ENCODE data around the gene CYTL1. TPM values are rescaled to one million over a fixed set of nuclear protein-coding genes. Genes with fewer than 3 reads are reported as not detected.

The CYTL1 gene
- polyA plus RNA-seq, 2 donors, result 0.57 to 1.6 TPM

DNA sequence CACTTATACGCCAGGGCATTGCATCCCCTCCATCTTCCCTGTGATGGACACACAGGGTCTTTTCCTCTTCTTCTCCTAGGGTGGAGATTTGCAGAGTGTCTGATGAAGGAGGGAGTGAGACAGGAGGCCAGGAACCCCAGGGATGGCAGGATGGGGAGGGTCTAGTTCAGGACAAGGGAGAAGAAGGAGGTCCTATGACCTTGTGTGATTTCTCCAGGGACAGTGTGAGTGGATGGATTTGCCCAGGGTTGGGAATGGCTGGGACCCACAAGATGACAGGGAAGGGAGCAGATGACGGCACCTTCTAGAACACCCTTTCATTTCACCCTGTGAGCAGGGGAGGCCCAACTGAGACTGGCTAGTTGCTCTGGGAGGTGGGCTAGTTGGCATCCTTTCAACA is 34.2 kb downstream of the CYTL1 start:
- 92 to 95% methylated on average over 2 of the region's 2 CpGs for WGBS, 2 donors
- Histone ChIP-seq H3K4me1 (ENCODE audit: control insufficient read depth in 2 of 2, insufficient read depth in 2 of 2, low read length in 1 of 2) (no peaks in the 10 kb centered on the region), H3K27me3 (ENCODE audit: control insufficient read depth in 1 of 2, insufficient read depth in 2 of 2, low read length in 2 of 2) (no peaks in the 10 kb centered on the region), H3K27ac (ENCODE audit: low read depth in 2 of 2, low read length in 1 of 2) (no peak overlapping the region), H3K4me3 (ENCODE audit: low read depth in 1 of 2, low read length in 2 of 2) (no peak overlapping the region), H3K9me3 (ENCODE audit: control insufficient read depth in 2 of 2, insufficient read depth in 1 of 2, low read depth in 1 of 2, low read length in 1 of 2) (no peaks in the 10 kb centered on the region), H3K36me3 (ENCODE audit: control insufficient read depth in 2 of 2, insufficient read depth in 2 of 2, low read length in 1 of 2) (no peaks in the 10 kb centered on the region)

- Histone ChIP-seq H3K4me3 (ENCODE audit: low read depth in 1 of 2, low read length in 2 of 2) (no peak overlapping the region), H3K9me3 (ENCODE audit: control insufficient read depth in 2 of 2, insufficient read depth in 1 of 2, low read depth in 1 of 2, low read length in 1 of 2) (no peaks in the 10 kb centered on the region), H3K27ac (ENCODE audit: low read depth in 2 of 2, low read length in 1 of 2) (no peak overlapping the region), H3K4me1 (ENCODE audit: control insufficient read depth in 2 of 2, insufficient read depth in 2 of 2, low read length in 1 of 2) (no peaks in the 10 kb centered on the region), H3K36me3 (ENCODE audit: control insufficient read depth in 2 of 2, insufficient read depth in 2 of 2, low read length in 1 of 2) (no peaks in the 10 kb centered on the region), H3K27me3 (ENCODE audit: control insufficient read depth in 1 of 2, insufficient read depth in 2 of 2, low read length in 2 of 2) (no peaks in the 10 kb centered on the region)
- WGBS, 2 donors, result 59 to 66% methylated on average over 2 of the region's 2 CpGs
Measured at GRCh38 chr4:4984186-4984585, 35.1 kb downstream of the CYTL1 start.

DNA sequence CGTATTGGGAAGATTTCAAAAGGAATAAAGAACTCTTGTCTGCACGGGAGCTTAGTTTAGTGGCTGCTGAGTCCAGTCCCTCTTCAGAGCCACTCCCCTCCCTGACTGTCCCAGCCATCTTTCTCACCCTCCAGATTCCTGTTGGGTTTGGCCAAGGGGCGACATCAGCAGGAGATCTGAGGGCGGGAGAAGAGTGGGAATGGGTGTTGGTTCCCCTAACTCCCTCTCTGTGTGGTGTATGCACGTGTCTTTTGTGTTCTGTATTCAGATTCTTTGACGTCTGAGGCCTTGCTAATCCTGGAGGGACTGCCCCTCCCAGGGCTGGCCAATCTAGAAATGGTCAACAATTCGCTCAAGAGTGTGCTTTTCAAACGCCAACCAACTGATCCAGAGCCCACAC is 37.4 kb downstream of the CYTL1 start:
- 56 to 61% methylated on average over 8 of the region's 8 CpGs for WGBS, 2 donors
- Histone ChIP-seq H3K9me3 (ENCODE audit: control insufficient read depth in 2 of 2, insufficient read depth in 1 of 2, low read depth in 1 of 2, low read length in 1 of 2) (no peaks in the 10 kb centered on the region), H3K4me3 (ENCODE audit: low read depth in 1 of 2, low read length in 2 of 2) (no peak overlapping the region), H3K27me3 (ENCODE audit: control insufficient read depth in 1 of 2, insufficient read depth in 2 of 2, low read length in 2 of 2) (no peaks in the 10 kb centered on the region), H3K36me3 (ENCODE audit: control insufficient read depth in 2 of 2, insufficient read depth in 2 of 2, low read length in 1 of 2) (no peaks in the 10 kb centered on the region), H3K4me1 (ENCODE audit: control insufficient read depth in 2 of 2, insufficient read depth in 2 of 2, low read length in 1 of 2) (no peaks in the 10 kb centered on the region), H3K27ac (ENCODE audit: low read depth in 2 of 2, low read length in 1 of 2) (no peak overlapping the region)

DNA sequence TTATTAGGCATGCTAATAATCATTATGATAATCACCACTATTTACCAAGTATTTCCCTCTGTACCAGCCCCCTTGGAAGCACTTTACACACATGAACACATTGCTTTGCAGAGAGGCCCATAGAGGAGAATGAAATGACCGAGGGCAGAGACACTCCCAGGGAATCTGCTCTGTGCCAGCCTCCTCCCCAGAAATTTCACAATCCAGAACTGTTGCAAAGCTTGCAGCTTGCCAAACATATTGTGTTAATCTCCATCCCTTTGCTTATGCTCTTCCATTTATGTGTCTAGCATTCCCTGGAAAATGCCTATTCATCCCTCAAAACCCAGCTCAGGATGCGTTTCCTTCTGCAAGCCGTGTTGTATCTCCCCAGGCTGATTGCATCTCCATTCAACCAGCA is 37.8 kb downstream of the CYTL1 start:
- Histone ChIP-seq H3K27me3 (ENCODE audit: control insufficient read depth in 1 of 2, insufficient read depth in 2 of 2, low read length in 2 of 2) (no peaks in the 10 kb centered on the region), H3K27ac (ENCODE audit: low read depth in 2 of 2, low read length in 1 of 2) (no peak overlapping the region), H3K4me1 (ENCODE audit: control insufficient read depth in 2 of 2, insufficient read depth in 2 of 2, low read length in 1 of 2) (no peaks in the 10 kb centered on the region), H3K36me3 (ENCODE audit: control insufficient read depth in 2 of 2, insufficient read depth in 2 of 2, low read length in 1 of 2) (no peaks in the 10 kb centered on the region), H3K4me3 (ENCODE audit: low read depth in 1 of 2, low read length in 2 of 2) (no peak overlapping the region), H3K9me3 (ENCODE audit: control insufficient read depth in 2 of 2, insufficient read depth in 1 of 2, low read depth in 1 of 2, low read length in 1 of 2) (no peaks in the 10 kb centered on the region)
- 54 to 67% methylated on average over 3 of the region's 3 CpGs for WGBS, 2 donors

DNA sequence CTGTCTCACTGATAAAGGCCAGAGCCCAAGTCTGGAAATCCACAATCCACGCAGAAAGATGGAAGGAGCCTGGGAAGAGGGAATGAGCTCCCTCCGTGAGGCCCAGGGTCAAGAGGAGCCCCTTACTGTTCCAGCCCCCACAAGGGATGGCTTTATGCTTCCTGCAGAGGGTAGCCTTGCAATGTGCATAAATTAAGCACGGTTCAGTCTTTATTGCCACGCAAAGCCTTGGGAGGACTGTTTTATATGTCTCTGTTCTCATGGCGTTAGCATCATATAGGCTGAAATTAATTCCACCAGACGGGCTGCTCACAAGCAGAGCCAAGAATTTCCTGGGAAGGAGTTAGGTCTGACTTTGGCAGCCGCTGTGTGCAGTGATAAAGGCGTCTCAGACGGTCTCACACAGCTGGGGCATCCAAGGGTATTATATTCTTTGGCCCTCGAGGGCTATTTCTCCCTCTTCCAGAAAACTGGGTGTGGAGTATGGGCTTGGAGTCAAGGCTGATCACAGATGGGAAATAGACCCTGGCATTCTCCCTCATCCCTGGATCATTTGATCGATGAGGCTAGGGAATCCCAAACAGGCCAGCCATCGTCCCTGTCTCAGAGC is 38.5 kb downstream of the CYTL1 start:
- H3K27ac ChIP-seq (ENCODE audit: low read depth in 2 of 2, low read length in 1 of 2), result no peak overlapping the region
- H3K4me1 ChIP-seq (ENCODE audit: control insufficient read depth in 2 of 2, insufficient read depth in 2 of 2, low read length in 1 of 2), result no peaks in the 10 kb centered on the region

DNA sequence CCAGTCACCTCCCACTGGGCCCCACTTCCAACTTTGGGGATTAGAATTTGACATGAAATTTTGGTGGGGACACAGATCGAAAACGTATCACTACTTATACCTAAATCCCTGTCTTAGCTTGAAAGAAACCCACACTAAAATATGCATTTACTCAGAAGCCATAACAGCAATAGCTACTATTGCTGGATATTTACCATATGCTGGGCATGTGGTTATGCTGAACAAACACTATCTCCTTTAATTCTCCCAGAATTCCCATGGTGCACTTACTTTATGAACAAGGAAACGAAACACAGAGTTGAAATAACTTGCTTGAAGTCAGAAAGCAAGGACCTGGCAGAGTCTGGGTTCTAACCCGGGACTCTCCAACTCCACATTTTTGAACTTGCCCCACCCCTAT is 39.3 kb downstream of the CYTL1 start:
- H3K27me3 ChIP-seq (ENCODE audit: control insufficient read depth in 1 of 2, insufficient read depth in 2 of 2, low read length in 2 of 2), result no peaks in the 10 kb centered on the region
- no peaks in the 10 kb centered on the region for H3K36me3 ChIP-seq (ENCODE audit: control insufficient read depth in 2 of 2, insufficient read depth in 2 of 2, low read length in 1 of 2)
- H3K4me1 ChIP-seq (ENCODE audit: control insufficient read depth in 2 of 2, insufficient read depth in 2 of 2, low read length in 1 of 2), result no peaks in the 10 kb centered on the region
- H3K9me3 ChIP-seq (ENCODE audit: control insufficient read depth in 2 of 2, insufficient read depth in 1 of 2, low read depth in 1 of 2, low read length in 1 of 2), result peaks cover 0 to 1% of the 10 kb centered on the region in 2 donors
- H3K27ac ChIP-seq (ENCODE audit: low read depth in 2 of 2, low read length in 1 of 2), result no peak overlapping the region
- H3K4me3 ChIP-seq (ENCODE audit: low read depth in 1 of 2, low read length in 2 of 2), result no peak overlapping the region
- 80 to 84% methylated on average over 4 of the region's 4 CpGs for WGBS, 2 donors

More for the DNA sequence above, 38.5 kb downstream of the CYTL1 start:
- no peaks in the 10 kb centered on the region for H3K36me3 ChIP-seq (ENCODE audit: control insufficient read depth in 2 of 2, insufficient read depth in 2 of 2, low read length in 1 of 2)
- H3K4me3 ChIP-seq (ENCODE audit: low read depth in 1 of 2, low read length in 2 of 2), result no peak overlapping the region
- no peaks in the 10 kb centered on the region for H3K27me3 ChIP-seq (ENCODE audit: control insufficient read depth in 1 of 2, insufficient read depth in 2 of 2, low read length in 2 of 2)
- WGBS, 2 donors, result 64 to 71% methylated on average over 12 of the region's 12 CpGs
- no peaks in the 10 kb centered on the region for H3K9me3 ChIP-seq (ENCODE audit: control insufficient read depth in 2 of 2, insufficient read depth in 1 of 2, low read depth in 1 of 2, low read length in 1 of 2)

- no peak overlapping the region for H3K27ac ChIP-seq (ENCODE audit: low read depth in 2 of 2, low read length in 1 of 2)
- no peaks in the 10 kb centered on the region for H3K27me3 ChIP-seq (ENCODE audit: control insufficient read depth in 1 of 2, insufficient read depth in 2 of 2, low read length in 2 of 2)
- WGBS, 2 donors, result 85 to 93% methylated on average over 3 of the region's 3 CpGs
- H3K4me1 ChIP-seq (ENCODE audit: control insufficient read depth in 2 of 2, insufficient read depth in 2 of 2, low read length in 1 of 2), result no peaks in the 10 kb centered on the region
- no peak overlapping the region for H3K4me3 ChIP-seq (ENCODE audit: low read depth in 1 of 2, low read length in 2 of 2)
- H3K36me3 ChIP-seq (ENCODE audit: control insufficient read depth in 2 of 2, insufficient read depth in 2 of 2, low read length in 1 of 2), result no peaks in the 10 kb centered on the region
- peaks cover 2 to 6% of the 10 kb centered on the region in 2 donors for H3K9me3 ChIP-seq (ENCODE audit: control insufficient read depth in 2 of 2, insufficient read depth in 1 of 2, low read depth in 1 of 2, low read length in 1 of 2)
Measured at GRCh38 chr4:4974727-4975126, 44.5 kb downstream of the CYTL1 start.

DNA sequence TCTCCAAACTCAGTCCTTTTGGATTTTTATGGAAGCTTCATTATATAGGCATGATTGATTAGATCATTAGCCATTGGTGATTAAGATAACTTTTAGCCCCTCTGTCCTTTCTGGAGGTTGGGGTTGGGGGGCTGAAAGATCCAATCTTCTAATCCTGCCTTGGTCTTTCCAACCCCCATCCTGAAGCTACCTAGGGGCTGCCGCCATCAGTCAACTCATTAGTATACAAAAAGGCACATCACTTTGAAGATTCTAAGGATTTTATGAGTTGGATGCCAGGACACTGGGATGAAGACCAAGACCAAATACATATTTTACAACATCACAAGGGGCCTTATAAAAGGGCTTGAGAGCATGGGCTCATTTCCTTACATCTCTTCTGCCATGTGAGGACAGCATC is 47.5 kb downstream of the CYTL1 start:
- Histone ChIP-seq H3K9me3 (ENCODE audit: control insufficient read depth in 2 of 2, insufficient read depth in 1 of 2, low read depth in 1 of 2, low read length in 1 of 2) (peaks cover 2 to 6% of the 10 kb centered on the region in 2 donors), H3K36me3 (ENCODE audit: control insufficient read depth in 2 of 2, insufficient read depth in 2 of 2, low read length in 1 of 2) (no peaks in the 10 kb centered on the region), H3K27me3 (ENCODE audit: control insufficient read depth in 1 of 2, insufficient read depth in 2 of 2, low read length in 2 of 2) (no peaks in the 10 kb centered on the region), H3K27ac (ENCODE audit: low read depth in 2 of 2, low read length in 1 of 2) (no peak overlapping the region), H3K4me1 (ENCODE audit: control insufficient read depth in 2 of 2, insufficient read depth in 2 of 2, low read length in 1 of 2) (peaks cover 0 to 3% of the 10 kb centered on the region in 2 donors), H3K4me3 (ENCODE audit: low read depth in 1 of 2, low read length in 2 of 2) (no peak overlapping the region)
- 86 to 93% methylated on average over 1 of the region's 1 CpG for WGBS, 2 donors

DNA sequence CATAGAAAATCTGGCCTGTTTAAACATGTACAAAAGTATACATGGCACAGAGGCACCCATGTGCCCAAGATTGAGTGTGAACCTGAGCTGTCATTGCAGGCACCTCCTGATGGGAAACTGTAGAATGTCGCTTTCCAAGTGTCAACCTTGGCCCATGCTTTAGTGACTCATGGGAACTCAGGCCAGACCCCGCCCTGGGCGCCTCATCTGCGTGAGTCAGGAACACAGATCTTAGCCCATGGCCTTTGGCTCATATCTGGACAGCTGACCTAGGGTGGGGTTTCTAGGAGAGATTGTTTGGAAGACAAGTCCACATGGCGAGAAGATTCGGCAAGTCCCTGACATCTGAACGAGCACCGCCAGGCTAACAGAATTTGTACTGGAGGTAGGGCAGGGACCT is 50.0 kb downstream of the CYTL1 start:
- H3K9me3 ChIP-seq (ENCODE audit: control insufficient read depth in 2 of 2, insufficient read depth in 1 of 2, low read depth in 1 of 2, low read length in 1 of 2), result no peaks in the 10 kb centered on the region
- WGBS, 2 donors, result 62 to 66% methylated on average over 8 of the region's 8 CpGs
- no peaks in the 10 kb centered on the region for H3K27me3 ChIP-seq (ENCODE audit: control insufficient read depth in 1 of 2, insufficient read depth in 2 of 2, low read length in 2 of 2)
- H3K36me3 ChIP-seq (ENCODE audit: control insufficient read depth in 2 of 2, insufficient read depth in 2 of 2, low read length in 1 of 2), result no peaks in the 10 kb centered on the region
- no peak overlapping the region for H3K4me3 ChIP-seq (ENCODE audit: low read depth in 1 of 2, low read length in 2 of 2)
- H3K27ac ChIP-seq (ENCODE audit: low read depth in 2 of 2, low read length in 1 of 2), result no peak overlapping the region
- peaks cover 0 to 3% of the 10 kb centered on the region in 2 donors for H3K4me1 ChIP-seq (ENCODE audit: control insufficient read depth in 2 of 2, insufficient read depth in 2 of 2, low read length in 1 of 2)

GRCh38 chr4:4968161-4968725 is 51.0 kb downstream of the CYTL1 start:
- H3K36me3 ChIP-seq (ENCODE audit: control insufficient read depth in 2 of 2, insufficient read depth in 2 of 2, low read length in 1 of 2), result no peaks in the 10 kb centered on the region
- 84 to 88% methylated on average over 4 of the region's 4 CpGs for WGBS, 2 donors

More at GRCh38 chr4:4968161-4968725, 51.0 kb downstream of the CYTL1 start:
- peaks cover 0 to 3% of the 10 kb centered on the region in 2 donors for H3K4me1 ChIP-seq (ENCODE audit: control insufficient read depth in 2 of 2, insufficient read depth in 2 of 2, low read length in 1 of 2)
- no peak overlapping the region for H3K4me3 ChIP-seq (ENCODE audit: low read depth in 1 of 2, low read length in 2 of 2)
- no peak overlapping the region for H3K27ac ChIP-seq (ENCODE audit: low read depth in 2 of 2, low read length in 1 of 2)
- H3K27me3 ChIP-seq (ENCODE audit: control insufficient read depth in 1 of 2, insufficient read depth in 2 of 2, low read length in 2 of 2), result no peaks in the 10 kb centered on the region
- H3K9me3 ChIP-seq (ENCODE audit: control insufficient read depth in 2 of 2, insufficient read depth in 1 of 2, low read depth in 1 of 2, low read length in 1 of 2), result peaks cover 0 to 2% of the 10 kb centered on the region in 2 donors

Data from esophagus (tissue), 2 donors.